Endothelial cell of umbilical vein (primary cell): ENCODE measurements around the gene CDC42BPB. TPM values are rescaled to one million over a fixed set of nuclear protein-coding genes. Genes with fewer than 3 reads are reported as not detected.

ENCODE experiments used
- BruUV-seq: library from RNA; stranded (reverse); fragments of 400-500 nt; replicated peaks from 2 replicates; lab custom pipeline; 2021; lab: Mats Ljungman, UMichigan
- CTCF ChIA-PET: fragments of 300-600, 350-600 bp; sonication (Branson Sonifier 250); formaldehyde crosslinking; loops from one replicate; lab custom pipeline; 2021; ENCODE audit warnings: antibody characterized with exemption, inconsistent platforms; lab: Charles Lee
- POLR2A ChIA-PET: fragments of 300-600, 350-600 bp; sonication (Branson Sonifier 250); formaldehyde crosslinking; loops from one replicate; lab custom pipeline; 2021; ENCODE audit warnings: antibody characterized with exemption, inconsistent platforms; lab: Charles Lee
- DNase-seq: peaks from one replicate; pipeline ENCODE4 v3.0.0-alpha.2; 2011; ENCODE audit warnings: low read depth, low spot score
- FAIRE-seq: peaks from 2 replicates; lab custom pipeline; 2011; peaks lifted over from hg19 to GRCh38; lab: Jason Lieb, UNC
- H2AFZ ChIP-seq: 2 replicates; pipeline ENCODE4 v1.6.0; 2012; ENCODE audit warnings: low read depth, low read length, control low read depth, inconsistent platforms
- H3K27ac ChIP-seq: 2 replicates; pipeline ENCODE4 v1.5.1; 2011; ENCODE audit warnings: low read depth, mild to moderate bottlenecking, control low read depth, low read length, moderate library complexity; ENCODE audit not compliant: insufficient read depth
- H3K27me3 ChIP-seq, 2 experiments: 2 replicates each; pipeline versions ENCODE4 v1.6.0 to v1.6.1; 2011; ENCODE audit warnings: low read length in 2 of 2, mixed read lengths in 1 of 2; ENCODE audit not compliant: control insufficient read depth in 2 of 2, insufficient read depth in 2 of 2
- H3K36me3 ChIP-seq, 2 experiments: 2 replicates in 1 of 2; 3 replicates in 1 of 2; pipeline ENCODE4 v1.5.1; 2011; ENCODE audit warnings: low read length in 2 of 2, mild to moderate bottlenecking in 1 of 2, moderate library complexity in 1 of 2; ENCODE audit not compliant: control insufficient read depth in 2 of 2, insufficient read depth in 2 of 2; ENCODE audit errors: extremely low read depth in 1 of 2
- H3K4me1 ChIP-seq: 3 replicates; pipeline ENCODE4 v1.5.1; 2011; ENCODE audit warnings: mild to moderate bottlenecking, low read length; ENCODE audit not compliant: control insufficient read depth, insufficient read depth; ENCODE audit errors: extremely low read depth
- H3K4me2 ChIP-seq: 2 replicates; pipeline ENCODE4 v1.6.1; 2011; ENCODE audit warnings: low read length, control low read depth, mixed read lengths; ENCODE audit not compliant: insufficient read depth
- H3K4me3 ChIP-seq, 3 experiments: fragments of 200-600 bp in 1 of 3; sonication (generic), shearing (Covaris generic) in 1 of 3; replicated peaks in 1 of 3; 2 replicates each; pipeline ENCODE4 v1.5.1; 2011 to 2016; ENCODE audit warnings: control low read depth in 3 of 3, low read length in 3 of 3, mild to moderate bottlenecking in 2 of 3, inconsistent platforms in 1 of 3, low read depth in 1 of 3, moderate library complexity in 1 of 3; ENCODE audit not compliant: insufficient read depth in 1 of 3
- H3K79me2 ChIP-seq: 2 replicates; pipeline ENCODE4 v1.6.0; 2012; ENCODE audit warnings: low read length, inconsistent platforms; ENCODE audit not compliant: control insufficient read depth, insufficient read depth
- H3K9ac ChIP-seq: replicated peaks from 2 replicates; pipeline ENCODE3; 2011; ENCODE audit warnings: low read length, control low read depth; ENCODE audit not compliant: insufficient read depth; ENCODE audit errors: extremely low read depth
- H3K9me1 ChIP-seq: replicated peaks from 3 replicates; pipeline ENCODE4 v1.6.0; 2011; ENCODE audit warnings: mild to moderate bottlenecking, low read length; ENCODE audit not compliant: control insufficient read depth, insufficient read depth; ENCODE audit errors: extremely low read depth
- H3K9me3 ChIP-seq: replicated peaks from 2 replicates; pipeline ENCODE4 v1.5.1; 2012; ENCODE audit warnings: low read length, inconsistent platforms; ENCODE audit not compliant: control insufficient read depth, insufficient read depth
- H4K20me1 ChIP-seq: replicated peaks from 2 replicates; pipeline ENCODE3; 2011; ENCODE audit warnings: mild to moderate bottlenecking, low read length; ENCODE audit not compliant: control insufficient read depth, insufficient read depth; ENCODE audit errors: extremely low read depth
- CTCF ChIP-seq, 2 donors: IDR thresholded peaks; 1 replicate in 1 of 2; 2 replicates in 1 of 2; pipeline ENCODE4 v1.5.1; 2011; ENCODE audit warnings: low read length in 2 of 2, mild to moderate bottlenecking in 2 of 2, moderate library complexity in 2 of 2, control low read depth in 1 of 2, inconsistent platforms in 1 of 2, low read depth in 1 of 2; ENCODE audit not compliant: insufficient read depth in 1 of 2; ENCODE audit errors: extremely low read depth in 1 of 2
- EZH2 ChIP-seq: IDR thresholded peaks from 2 replicates; pipeline ENCODE4 v1.6.1; 2012; ENCODE audit warnings: borderline replicate concordance, low read depth, mild to moderate bottlenecking, moderate library complexity, low read length, inconsistent platforms; ENCODE audit not compliant: severe bottlenecking
- FOS ChIP-seq: IDR thresholded peaks from 2 replicates; pipeline ENCODE4 v1.6.1; 2011; ENCODE audit warnings: mild to moderate bottlenecking, low read length, moderate library complexity, borderline replicate concordance; ENCODE audit not compliant: insufficient read depth
- GATA2 ChIP-seq: IDR thresholded peaks from 2 replicates; pipeline ENCODE4 v1.7.0; 2011; ENCODE audit warnings: low read depth, mild to moderate bottlenecking, moderate library complexity, mixed read lengths, low read length; ENCODE audit not compliant: insufficient read length, insufficient read depth
- JUN ChIP-seq: IDR thresholded peaks from 2 replicates; pipeline ENCODE4 v1.6.1; 2011; ENCODE audit warnings: borderline replicate concordance, low read depth; ENCODE audit not compliant: insufficient read length, insufficient read depth
- MAX ChIP-seq: IDR thresholded peaks from 2 replicates; pipeline ENCODE4 v1.6.1; 2011; ENCODE audit not compliant: insufficient read depth, insufficient read length
- MYC ChIP-seq: IDR thresholded peaks from one replicate; pipeline ENCODE4 v1.6.1; 2011; ENCODE audit warnings: mild to moderate bottlenecking, low read depth, low read length
- POLR2A ChIP-seq: IDR thresholded peaks from 2 replicates; pipeline ENCODE4 v1.6.1; 2012; ENCODE audit warnings: low read depth, mild to moderate bottlenecking, control low read depth, low read length
- POLR2AphosphoS5 ChIP-seq: IDR thresholded peaks from 2 replicates; pipeline ENCODE4 v1.6.1; 2012; ENCODE audit warnings: low read depth, mild to moderate bottlenecking, control low read depth, low read length, moderate library complexity; ENCODE audit not compliant: insufficient read depth
- dilution Hi-C: fragments of 300-500 bp; cut with MboI; formaldehyde crosslinking; loops from one replicate; pipeline ENCODE4 v1.15.0; 2019; ENCODE audit warnings: low sequenced_read_pairs; ENCODE audit not compliant: extremely low pct_ligation_motif_present
- intact Hi-C: fragments of 100-400 bp; cut with micrococcal nuclease; formaldehyde crosslinking; loops from one replicate; pipeline ENCODE4 v1.10.0; 2022
- polyA plus RNA-seq, 4 experiments: library from polyadenylated mRNA; depleted of rRNA in 3 of 4; stranded (reverse) in 3 of 4; unstranded in 1 of 4; fragments of >200 nt; gene quantifications; 2 replicates each; pipeline versions ENCODE4 v1.2.1 to v1.2.3, GENCODE V29; 2011 to 2012; ENCODE audit warnings: missing spikeins in 1 of 4
- total RNA-seq: library from RNA; stranded (reverse); gene quantifications from 2 replicates; pipeline ENCODE4 v1.2.3, GENCODE V29; 2021

CDC42BPB gene
- total and polyA plus RNA-seq, 2 donors (not counting 3 experiments of a cell fraction or from before 2014, with no cell fraction given): 82.6 to 131 TPM

GRCh38 chr14:103086771-103087342, 29.5 kb upstream of the CDC42BPB start:
- intact Hi-C loops: no loop called here
- dilution Hi-C loops: no loop called here
- Histone ChIP-seq H3K9me1 (no peaks in the 10 kb centered on the region), H3K4me3 (no peak overlapping the region), H3K79me2 (no peaks in the 10 kb centered on the region), H3K4me1 (peaks cover 4% of the 10 kb centered on the region), H2AFZ (no peak overlapping the region), H3K4me2 (no peak overlapping the region), H3K9me3 (no peaks in the 10 kb centered on the region), H3K36me3 (no peaks in the 10 kb centered on the region), H3K27ac (no peak overlapping the region), H4K20me1 (no peaks in the 10 kb centered on the region), H3K27me3 (peaks cover 6 to 9% of the 10 kb centered on the region in 2 experiments), H3K9ac (no peak overlapping the region)
- TF ChIP-seq GATA2 (no peak), MYC (no peak), FOS (no peak), JUN (no peak), EZH2 (no peak), CTCF (IDR thresholded peaks at IDR 0.05; ENCODE audit: extremely low read depth in 1 of 2, insufficient read depth in 1 of 2, low read depth in 1 of 2, low read length in 2 of 2) (no peak), POLR2A (no peak), POLR2AphosphoS5 (no peak), MAX (no peak)
- no peak for FAIRE-seq
- BruUV-seq: no TSS peak
- DNase-seq: no peak
- ChIA-PET CTCF (interaction anchor here (0.7 to 1.9 kb wide), 8 partner anchors 8 to 206 kb away, joined by 3 to 12 read pairs (median 4); no protein-coding TSS in a partner anchor), POLR2A (no interaction called here)
